Trophoblast cell (in vitro differentiated cells and primary cell): ENCODE data around the gene GLG1. TPM values are rescaled to one million over a fixed set of nuclear protein-coding genes. Genes with fewer than 3 reads are reported as not detected.
"Not testable (repeated sequence)": the region's sequence is repeated elsewhere in the genome, so short reads cannot be mapped to it uniquely, and the experiment has no call there.

Experiments used
- DNase-seq, 2 donors: peaks; one replicate each; pipeline ENCODE4 v3.0.0-alpha.2; 2016
- H2AFZ ChIP-seq: 2 replicates; pipeline ENCODE4 v1.6.1; 2013; ENCODE audit warnings: low read length, moderate library complexity, mild to moderate bottlenecking; ENCODE audit not compliant: insufficient read depth, poor library complexity
- H2AK5ac ChIP-seq: 2 replicates; pipeline ENCODE4 v1.6.1; 2013; ENCODE audit warnings: mild to moderate bottlenecking, low read length
- H2BK120ac ChIP-seq: 2 replicates; pipeline ENCODE4 v1.6.1; 2013; ENCODE audit warnings: low read length, mild to moderate bottlenecking, moderate library complexity; ENCODE audit not compliant: insufficient read depth, poor library complexity
- H2BK12ac ChIP-seq: 2 replicates; pipeline ENCODE4 v1.6.1; 2013; ENCODE audit warnings: mild to moderate bottlenecking, low read length, moderate library complexity
- H2BK5ac ChIP-seq: 2 replicates; pipeline ENCODE4 v1.6.1; 2013; ENCODE audit warnings: low read length, low read depth, moderate library complexity, mild to moderate bottlenecking; ENCODE audit not compliant: poor library complexity
- H3K14ac ChIP-seq: 2 replicates; pipeline ENCODE4 v1.6.1; 2013; ENCODE audit warnings: mild to moderate bottlenecking, low read length
- H3K18ac ChIP-seq: 2 replicates; pipeline ENCODE4 v1.6.1; 2013; ENCODE audit warnings: mild to moderate bottlenecking, low read length
- H3K23ac ChIP-seq: 2 replicates; pipeline ENCODE4 v1.6.1; 2013; ENCODE audit warnings: low read length
- H3K27ac ChIP-seq: 2 replicates; pipeline ENCODE4 v1.5.1; 2013; ENCODE audit warnings: low read depth, mild to moderate bottlenecking, inconsistent platforms, low read length, moderate library complexity
- H3K27me3 ChIP-seq: 2 replicates; pipeline ENCODE4 v1.6.1; 2013; ENCODE audit warnings: inconsistent platforms, mild to moderate bottlenecking, low read length, moderate library complexity; ENCODE audit not compliant: insufficient read depth
- H3K36me3 ChIP-seq, 2 experiments: 1 replicate in 1 of 2; 2 replicates in 1 of 2; pipeline ENCODE4 v1.6.1; 2013; ENCODE audit warnings: low read length in 2 of 2, mild to moderate bottlenecking in 2 of 2, moderate library complexity in 1 of 2; ENCODE audit not compliant: insufficient read depth in 2 of 2, control insufficient read depth in 1 of 2
- H3K4ac ChIP-seq: 2 replicates; pipeline ENCODE4 v1.6.1; 2013; ENCODE audit warnings: low read depth, mild to moderate bottlenecking, low read length, moderate library complexity
- H3K4me1 ChIP-seq, 2 experiments: 1 replicate in 1 of 2; 2 replicates in 1 of 2; pipeline ENCODE4 v1.6.1; 2013; ENCODE audit warnings: low read length in 2 of 2, mild to moderate bottlenecking in 2 of 2, moderate library complexity in 1 of 2; ENCODE audit not compliant: insufficient read depth in 2 of 2, control insufficient read depth in 1 of 2
- H3K4me2 ChIP-seq: 2 replicates; pipeline ENCODE4 v1.6.1; 2013; ENCODE audit warnings: inconsistent platforms, mild to moderate bottlenecking, low read length, moderate library complexity
- H3K4me3 ChIP-seq: 2 replicates; pipeline ENCODE4 v1.5.1; 2013; ENCODE audit warnings: mild to moderate bottlenecking, low read depth, low read length, inconsistent platforms
- H3K79me1 ChIP-seq: one replicate; pipeline ENCODE4 v1.6.1; 2013; ENCODE audit warnings: low read length
- H3K79me2 ChIP-seq: 2 replicates; pipeline ENCODE4 v1.6.1; 2013; ENCODE audit warnings: low read length, mild to moderate bottlenecking; ENCODE audit not compliant: control insufficient read depth, insufficient read depth, poor library complexity
- H3K9ac ChIP-seq: 2 replicates; pipeline ENCODE4 v1.6.1; 2013; ENCODE audit warnings: mild to moderate bottlenecking, low read length
- H3K9me3 ChIP-seq: 2 replicates; pipeline ENCODE4 v1.6.1; 2013; ENCODE audit warnings: low read depth, mild to moderate bottlenecking, control low read depth, inconsistent platforms, low read length; ENCODE audit not compliant: insufficient read depth
- H4K12ac ChIP-seq: 2 replicates; pipeline ENCODE4 v1.6.1; 2013; ENCODE audit warnings: low read depth, mild to moderate bottlenecking, low read length, moderate library complexity
- H4K8ac ChIP-seq: 2 replicates; pipeline ENCODE4 v1.6.1; 2013; ENCODE audit warnings: low read depth, mild to moderate bottlenecking, low read length, moderate library complexity
- H4K91ac ChIP-seq: one replicate; pipeline ENCODE4 v1.6.1; 2013; ENCODE audit warnings: low read depth, mild to moderate bottlenecking, low read length, moderate library complexity
- WGBS: extraction: QIAGEN DNeasy Blood & Tissue Kit; methylation state at CpG from one replicate; pipeline ENCODE4 v1.1.7; 2013; ENCODE audit warnings: missing lambda C conversion rate; ENCODE audit not compliant: insufficient read length, insufficient coverage; ENCODE audit errors: extremely low coverage; 5-methylcytosine and 5-hydroxymethylcytosine counted together
- polyA plus RNA-seq: library from polyadenylated mRNA; stranded (reverse); fragments of 200-250 nt; gene quantifications from 2 replicates; pipeline ENCODE4 v1.2.3, GENCODE V29; 2013

The GLG1 gene
- polyA plus RNA-seq: 49.4 and 49.6 TPM in 2 replicates

- H3K23ac ChIP-seq: no peak within 1 kb of the TSS
- H3K9me3 ChIP-seq: no peaks in the 10 kb centered on the region
- peak within 1 kb of the TSS; percentile 32 for H2AFZ ChIP-seq
- H3K79me1 ChIP-seq: peaks cover 8% of the 10 kb centered on the region
- H2AK5ac ChIP-seq: peak within 1 kb of the TSS; percentile 2
- H3K4me1 ChIP-seq: peaks cover 6 to 7% of the 10 kb centered on the region in 2 experiments
- H2BK120ac ChIP-seq: peak within 1 kb of the TSS; percentile 14
- peak within 1 kb of the TSS; percentile 2 for H3K4ac ChIP-seq
- H4K12ac ChIP-seq: peak within 1 kb of the TSS; percentile 23
- H3K36me3 ChIP-seq: no peaks in the 10 kb centered on the region
- H3K79me2 ChIP-seq: peaks cover 7% of the 10 kb centered on the region
- no peak within 1 kb of the TSS for H2BK12ac ChIP-seq
- H3K4me3 ChIP-seq: peak within 1 kb of the TSS; percentile 87
- H3K27me3 ChIP-seq: no peaks in the 10 kb centered on the region
- peak within 1 kb of the TSS; percentile 82 for H4K8ac ChIP-seq
- peak within 1 kb of the TSS; percentile 62 for H3K27ac ChIP-seq
- peak within 1 kb of the TSS; percentile 47 for H3K14ac ChIP-seq
- peak within 1 kb of the TSS; percentile 46 for H3K18ac ChIP-seq
- peak within 1 kb of the TSS; percentile 91 for H3K9ac ChIP-seq
- no CpG with 5 or more reads among the region's 77 CpGs for WGBS
- peak within 1 kb of the TSS; percentile 78 for H2BK5ac ChIP-seq
- H3K4me2 ChIP-seq: peak within 1 kb of the TSS; percentile 78
- DNase-seq: peak; percentile 89 to 95
- H4K91ac ChIP-seq: peak within 1 kb of the TSS; percentile 91
Measured at GRCh38 chr16:74606521-74607309, at the start of gene GLG1. Gene GLG1 (minus strand): TSS chr16:74607114. CDS start chr16:74607094, 20 bp downstream.

GRCh38 chr16:74654536-74655050 is 47.7 kb upstream of the GLG1 start:
- Histone ChIP-seq H3K9ac (no peak overlapping the region), H3K4me3 (no peak overlapping the region), H4K8ac (no peak overlapping the region), H3K14ac (no peak overlapping the region), H3K36me3 (peaks cover 22 to 31% of the 10 kb centered on the region in 2 experiments), H3K9me3 (no peaks in the 10 kb centered on the region), H2BK5ac (no peak overlapping the region), H2BK12ac (no peak overlapping the region), H3K4me1 (peaks cover 2% of the 10 kb centered on the region in 2 experiments), H3K79me2 (peaks cover 2% of the 10 kb centered on the region), H2BK120ac (no peak overlapping the region), H3K27ac (no peak overlapping the region), H3K79me1 (no peaks in the 10 kb centered on the region), H2AK5ac (no peak overlapping the region), H3K23ac (no peak overlapping the region), H3K4me2 (no peak overlapping the region), H3K18ac (no peak overlapping the region), H4K91ac (no peak overlapping the region), H2AFZ (no peak overlapping the region), H3K27me3 (peaks cover 2% of the 10 kb centered on the region), H4K12ac (no peak overlapping the region), H3K4ac (no peak overlapping the region)
- no peak for DNase-seq
- no CpG with 5 or more reads among the region's 3 CpGs for WGBS

GRCh38 chr16:74652883-74653282 is 46.0 kb upstream of the GLG1 start:
- not testable (repeated sequence) for H3K23ac ChIP-seq, H3K79me2 ChIP-seq, H3K4me1 ChIP-seq, H3K9me3 ChIP-seq, H2BK5ac ChIP-seq, H3K14ac ChIP-seq, H2BK120ac ChIP-seq, H2AFZ ChIP-seq, H3K4me3 ChIP-seq, DNase-seq, H3K79me1 ChIP-seq, H4K8ac ChIP-seq, H2AK5ac ChIP-seq, H3K18ac ChIP-seq, H3K4me2 ChIP-seq, H3K27ac ChIP-seq, H4K91ac ChIP-seq, H2BK12ac ChIP-seq, H3K27me3 ChIP-seq, H3K9ac ChIP-seq, H4K12ac ChIP-seq
- peak overlapping the region; percentile 33 for H3K4ac ChIP-seq
- WGBS: no CpG with 5 or more reads among the region's 2 CpGs
- H3K36me3 ChIP-seq: peaks cover 20 to 26% of the 10 kb centered on the region in 2 experiments

GRCh38 chr16:74652249-74652648 is 45.3 kb upstream of the GLG1 start:
- WGBS: no CpG with 5 or more reads among the region's 1 CpG
- H2BK5ac ChIP-seq: no peak overlapping the region
- no peak overlapping the region for H3K4me3 ChIP-seq
- H3K27ac ChIP-seq: no peak overlapping the region
- no peaks in the 10 kb centered on the region for H3K27me3 ChIP-seq
- H3K23ac ChIP-seq: no peak overlapping the region
- no peak overlapping the region for H4K8ac ChIP-seq
- H2AFZ ChIP-seq: no peak overlapping the region
- H2AK5ac ChIP-seq: no peak overlapping the region
- no peak overlapping the region for H3K4me2 ChIP-seq
- DNase-seq: no peak
- H4K12ac ChIP-seq: no peak overlapping the region
- H3K9ac ChIP-seq: no peak overlapping the region
- H3K79me2 ChIP-seq: no peaks in the 10 kb centered on the region
- peaks cover 22 to 32% of the 10 kb centered on the region in 2 experiments for H3K36me3 ChIP-seq
- H3K79me1 ChIP-seq: no peaks in the 10 kb centered on the region
- H3K18ac ChIP-seq: no peak overlapping the region
- H3K9me3 ChIP-seq: no peaks in the 10 kb centered on the region
- H3K14ac ChIP-seq: no peak overlapping the region
- no peak overlapping the region for H2BK120ac ChIP-seq
- H4K91ac ChIP-seq: no peak overlapping the region
- no peak overlapping the region for H3K4ac ChIP-seq
- no peak overlapping the region for H2BK12ac ChIP-seq
- H3K4me1 ChIP-seq: peaks cover 2% of the 10 kb centered on the region in 2 experiments
